ENCODE data around the gene AGPAT4.

Gene AGPAT4

GRCh38 chr6:161107779-161108730 is 165.8 kb downstream of the AGPAT4 start:
- no peak overlapping the region for H3K4me3 ChIP-seq (ENCODE audit: low read depth, low read length)
- no peak for DNase-seq (ENCODE audit: low read depth)

- no peak overlapping the region for H3K4me3 ChIP-seq (ENCODE audit: low read depth, low read length)
- DNase-seq (ENCODE audit: low read depth), result no peak
These were observed 168.5 kb downstream of the AGPAT4 start for GRCh38 chr6:161105408-161105807.

- no peak overlapping the region for H3K4me3 ChIP-seq (ENCODE audit: low read depth, low read length)
- no peak for DNase-seq (ENCODE audit: low read depth)
These were observed 168.9 kb downstream of the AGPAT4 start for GRCh38 chr6:161104966-161105365.

GRCh38 chr6:161103475-161103874 is 170.4 kb downstream of the AGPAT4 start:
- DNase-seq (ENCODE audit: low read depth), result no peak
- no peak overlapping the region for H3K4me3 ChIP-seq (ENCODE audit: low read depth, low read length)

GRCh38 chr6:161101517-161101916 is 172.3 kb downstream of the AGPAT4 start:
- DNase-seq (ENCODE audit: low read depth), result no peak

GRCh38 chr6:161100072-161100471 is 173.8 kb downstream of the AGPAT4 start:
- DNase-seq (ENCODE audit: low read depth), result no peak
- no peak overlapping the region for H3K4me3 ChIP-seq (ENCODE audit: low read depth, low read length)

More at GRCh38 chr6:161101517-161101916, 172.3 kb downstream of the AGPAT4 start:
- no peak overlapping the region for H3K4me3 ChIP-seq (ENCODE audit: low read depth, low read length)

GRCh38 chr6:161095916-161096315 is 177.9 kb downstream of the AGPAT4 start:
- no peak overlapping the region for H3K4me3 ChIP-seq (ENCODE audit: low read depth, low read length)
- no peak for DNase-seq (ENCODE audit: low read depth)

GRCh38 chr6:161094955-161095354 is 178.9 kb downstream of the AGPAT4 start:
- no peak overlapping the region for H3K4me3 ChIP-seq (ENCODE audit: low read depth, low read length)
- no peak for DNase-seq (ENCODE audit: low read depth)

- no peak for DNase-seq (ENCODE audit: low read depth)
- H3K4me3 ChIP-seq (ENCODE audit: low read depth, low read length), result no peak overlapping the region
These were observed 181.7 kb downstream of the AGPAT4 start for GRCh38 chr6:161091972-161092701.

- no peak overlapping the region for H3K4me3 ChIP-seq (ENCODE audit: low read depth, low read length)
- no peak for DNase-seq (ENCODE audit: low read depth)
These were observed 182.7 kb downstream of the AGPAT4 start for GRCh38 chr6:161091151-161091550.

- DNase-seq (ENCODE audit: low read depth), result no peak
- no peak overlapping the region for H3K4me3 ChIP-seq (ENCODE audit: low read depth, low read length)
These were observed 185.1 kb downstream of the AGPAT4 start for GRCh38 chr6:161088676-161089328.

- H3K4me3 ChIP-seq (ENCODE audit: low read depth, low read length), result no peak overlapping the region
- no peak for DNase-seq (ENCODE audit: low read depth)
These were observed 188.6 kb downstream of the AGPAT4 start for GRCh38 chr6:161085246-161085645.

- no peak for DNase-seq (ENCODE audit: low read depth)
- H3K4me3 ChIP-seq (ENCODE audit: low read depth, low read length), result no peak overlapping the region
These were observed 191.6 kb downstream of the AGPAT4 start for GRCh38 chr6:161082215-161082614.

GRCh38 chr6:161080263-161080970 is 193.4 kb downstream of the AGPAT4 start:
- no peak overlapping the region for H3K4me3 ChIP-seq (ENCODE audit: low read depth, low read length)
- no peak for DNase-seq (ENCODE audit: low read depth)

All from skeletal muscle cell (primary cell).